ENCODE results near the gene CREBBP.

CREBBP gene

GRCh38 chr16:3696425-3697218 lies 183.9 kb downstream of the CREBBP start:
- H3K27ac ChIP-seq (ENCODE audit: poor library complexity, severe bottlenecking): no peak overlapping the region
- H3K4me3 ChIP-seq (ENCODE audit: severe bottlenecking): no peak overlapping the region
- no peaks in the 10 kb centered on the region for H3K9me3 ChIP-seq (ENCODE audit: severe bottlenecking)
- TF ChIP-seq CTCF (IDR thresholded peaks at IDR 0.05; ENCODE audit: poor library complexity, severe bottlenecking): no peak
- H3K36me3 ChIP-seq (ENCODE audit: low read depth): peaks cover 14% of the 10 kb centered on the region
- ATAC-seq (ENCODE audit: low read depth) (peak; percentile 50; the same call in 1 of the 3 replicates), DNase-seq (ENCODE audit: low spot score) (no peak)
- H3K4me1 ChIP-seq (ENCODE audit: insufficient read depth, poor library complexity, severe bottlenecking): no peaks in the 10 kb centered on the region
- H3K27me3 ChIP-seq (ENCODE audit: insufficient read depth, poor library complexity, severe bottlenecking): no peaks in the 10 kb centered on the region

GRCh38 chr16:3695610-3696369 lies 184.7 kb downstream of the CREBBP start:
- no peak for ATAC-seq (ENCODE audit: low read depth)
- Histone ChIP-seq H3K27me3 (ENCODE audit: insufficient read depth, poor library complexity, severe bottlenecking) (no peaks in the 10 kb centered on the region), H3K27ac (ENCODE audit: poor library complexity, severe bottlenecking) (no peak overlapping the region), H3K4me1 (ENCODE audit: insufficient read depth, poor library complexity, severe bottlenecking) (no peaks in the 10 kb centered on the region), H3K4me3 (ENCODE audit: severe bottlenecking) (no peak overlapping the region), H3K36me3 (ENCODE audit: low read depth) (peaks cover 15% of the 10 kb centered on the region), H3K9me3 (ENCODE audit: severe bottlenecking) (no peaks in the 10 kb centered on the region)
- DNase-seq (ENCODE audit: low spot score): no peak
- no peak for TF ChIP-seq CTCF (IDR thresholded peaks at IDR 0.05; ENCODE audit: poor library complexity, severe bottlenecking)

- H3K4me1 ChIP-seq (ENCODE audit: insufficient read depth, poor library complexity, severe bottlenecking): peaks cover 4% of the 10 kb centered on the region
- H3K36me3 ChIP-seq (ENCODE audit: low read depth): peaks cover 25% of the 10 kb centered on the region
- H3K27me3 ChIP-seq (ENCODE audit: insufficient read depth, poor library complexity, severe bottlenecking): no peaks in the 10 kb centered on the region
- no peak for TF ChIP-seq CTCF (IDR thresholded peaks at IDR 0.05; ENCODE audit: poor library complexity, severe bottlenecking)
- no peak overlapping the region for H3K27ac ChIP-seq (ENCODE audit: poor library complexity, severe bottlenecking)
- DNase-seq (ENCODE audit: low spot score) (no peak), ATAC-seq (ENCODE audit: low read depth) (no peak)
- H3K9me3 ChIP-seq (ENCODE audit: severe bottlenecking): no peaks in the 10 kb centered on the region
- no peak overlapping the region for H3K4me3 ChIP-seq (ENCODE audit: severe bottlenecking)
Measured at GRCh38 chr16:3694051-3694450, 186.5 kb downstream of the CREBBP start.

- no peak for DNase-seq (ENCODE audit: low spot score)
- no peak overlapping the region for H3K27ac ChIP-seq (ENCODE audit: poor library complexity, severe bottlenecking)
- H3K4me1 ChIP-seq (ENCODE audit: insufficient read depth, poor library complexity, severe bottlenecking): peaks cover 4% of the 10 kb centered on the region
- no peak for ATAC-seq (ENCODE audit: low read depth)
- H3K36me3 ChIP-seq (ENCODE audit: low read depth): peaks cover 45% of the 10 kb centered on the region
- no peaks in the 10 kb centered on the region for H3K27me3 ChIP-seq (ENCODE audit: insufficient read depth, poor library complexity, severe bottlenecking)
- no peak for TF ChIP-seq CTCF (IDR thresholded peaks at IDR 0.05; ENCODE audit: poor library complexity, severe bottlenecking)
- no peak overlapping the region for H3K4me3 ChIP-seq (ENCODE audit: severe bottlenecking)
- no peaks in the 10 kb centered on the region for H3K9me3 ChIP-seq (ENCODE audit: severe bottlenecking)
Measured at GRCh38 chr16:3691761-3692160, 188.8 kb downstream of the CREBBP start.

Measured in RWPE2 (cell line).